Measurements from ENCODE around the gene GIPC1. TPM values are rescaled to one million over a fixed set of nuclear protein-coding genes. Genes with fewer than 3 reads are reported as not detected.
A peak's percentile ranks its signal among the peaks of the same experiment; 100 is the strongest.

GIPC1 gene
- total and polyA plus RNA-seq, 9 of the 15 experiments (the other 6 are each of a cell fraction or from before 2014, with no cell fraction given) = 0.49 to 54.7 (median 24.8) TPM

DNA sequence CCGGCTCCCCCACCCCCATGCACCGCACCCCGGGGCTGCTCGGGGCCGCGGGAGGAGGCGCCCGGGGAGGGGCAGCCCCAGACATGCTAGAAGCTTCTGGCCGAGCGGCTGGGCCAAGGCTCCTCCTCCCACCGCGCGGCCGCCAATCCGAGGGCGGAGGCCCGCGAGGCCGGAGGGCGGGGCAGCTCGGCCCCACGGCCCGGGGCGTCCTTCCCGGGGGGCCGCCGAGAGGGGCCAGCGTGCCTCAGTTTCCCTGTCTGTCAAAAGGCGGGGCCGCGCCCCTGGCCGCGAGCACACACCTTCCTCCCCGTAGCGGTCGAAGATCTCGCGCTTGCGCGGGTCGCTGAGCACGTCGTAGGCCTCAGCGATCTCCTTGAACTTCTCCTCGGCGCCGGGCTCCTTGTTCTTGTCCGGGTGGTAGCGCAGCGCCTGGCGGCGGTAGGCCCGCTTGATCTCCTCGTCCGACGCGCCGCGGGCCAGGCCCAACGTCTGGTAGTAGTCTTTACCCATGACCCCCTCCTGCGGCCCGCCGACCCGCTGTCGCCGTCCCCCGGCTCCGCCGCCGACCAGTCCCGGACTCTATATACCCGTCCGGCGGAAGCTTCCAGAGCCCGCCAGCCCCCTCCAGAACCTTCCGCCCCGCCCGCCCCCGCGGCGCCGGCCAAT is 22.0 kb upstream of the GIPC1 start, which contains the start of gene DNAJB1 (continued):
- peak; percentile 35 for TF ChIP-seq NFYB (IDR thresholded peaks at IDR 0.05; ENCODE audit: extremely low read depth, insufficient read length)
- no peak; the same call in 1 of the 2 replicates for TF ChIP-seq MBD2 (IDR thresholded peaks at IDR 0.05; ENCODE audit: borderline replicate concordance, low read depth)
- TF ChIP-seq, protein P1, sequence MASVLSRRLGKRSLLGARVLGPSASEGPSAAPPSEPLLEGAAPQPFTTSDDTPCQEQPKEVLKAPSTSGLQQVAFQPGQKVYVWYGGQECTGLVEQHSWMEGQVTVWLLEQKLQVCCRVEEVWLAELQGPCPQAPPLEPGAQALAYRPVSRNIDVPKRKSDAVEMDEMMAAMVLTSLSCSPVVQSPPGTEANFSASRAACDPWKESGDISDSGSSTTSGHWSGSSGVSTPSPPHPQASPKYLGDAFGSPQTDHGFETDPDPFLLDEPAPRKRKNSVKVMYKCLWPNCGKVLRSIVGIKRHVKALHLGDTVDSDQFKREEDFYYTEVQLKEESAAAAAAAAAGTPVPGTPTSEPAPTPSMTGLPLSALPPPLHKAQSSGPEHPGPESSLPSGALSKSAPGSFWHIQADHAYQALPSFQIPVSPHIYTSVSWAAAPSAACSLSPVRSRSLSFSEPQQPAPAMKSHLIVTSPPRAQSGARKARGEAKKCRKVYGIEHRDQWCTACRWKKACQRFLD (CRISPR knock-in tag; IDR thresholded peaks at IDR 0.05) = peak; percentile 43; the same call in 1 of the 2 replicates
- no peak for TF ChIP-seq ZKSCAN3 (CRISPR knock-in tag; IDR thresholded peaks at IDR 0.05)
- TF ChIP-seq, protein P2, sequence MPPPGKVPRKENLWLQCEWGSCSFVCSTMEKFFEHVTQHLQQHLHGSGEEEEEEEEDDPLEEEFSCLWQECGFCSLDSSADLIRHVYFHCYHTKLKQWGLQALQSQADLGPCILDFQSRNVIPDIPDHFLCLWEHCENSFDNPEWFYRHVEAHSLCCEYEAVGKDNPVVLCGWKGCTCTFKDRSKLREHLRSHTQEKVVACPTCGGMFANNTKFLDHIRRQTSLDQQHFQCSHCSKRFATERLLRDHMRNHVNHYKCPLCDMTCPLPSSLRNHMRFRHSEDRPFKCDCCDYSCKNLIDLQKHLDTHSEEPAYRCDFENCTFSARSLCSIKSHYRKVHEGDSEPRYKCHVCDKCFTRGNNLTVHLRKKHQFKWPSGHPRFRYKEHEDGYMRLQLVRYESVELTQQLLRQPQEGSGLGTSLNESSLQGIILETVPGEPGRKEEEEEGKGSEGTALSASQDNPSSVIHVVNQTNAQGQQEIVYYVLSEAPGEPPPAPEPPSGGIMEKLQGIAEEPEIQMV (tag; conservative IDR thresholded peaks at IDR 0.05; ENCODE audit: low read depth) = no peak
- TF ChIP-seq, protein P3, sequence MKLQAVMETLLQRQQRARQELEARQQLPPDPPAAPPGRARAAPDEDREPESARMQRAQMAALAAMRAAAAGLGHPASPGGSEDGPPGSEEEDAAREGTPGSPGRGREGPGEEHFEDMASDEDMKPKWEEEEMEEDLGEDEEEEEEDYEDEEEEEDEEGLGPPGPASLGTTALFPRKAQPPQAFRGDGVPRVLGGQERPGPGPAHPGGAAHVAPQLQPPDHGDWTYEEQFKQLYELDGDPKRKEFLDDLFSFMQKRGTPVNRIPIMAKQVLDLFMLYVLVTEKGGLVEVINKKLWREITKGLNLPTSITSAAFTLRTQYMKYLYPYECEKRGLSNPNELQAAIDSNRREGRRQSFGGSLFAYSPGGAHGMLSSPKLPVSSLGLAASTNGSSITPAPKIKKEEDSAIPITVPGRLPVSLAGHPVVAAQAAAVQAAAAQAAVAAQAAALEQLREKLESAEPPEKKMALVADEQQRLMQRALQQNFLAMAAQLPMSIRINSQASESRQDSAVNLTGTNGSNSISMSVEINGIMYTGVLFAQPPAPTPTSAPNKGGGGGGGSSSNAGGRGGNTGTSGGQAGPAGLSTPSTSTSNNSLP (IDR thresholded peaks at IDR 0.05; ENCODE audit: borderline replicate concordance, low read depth, low read length) = no peak
- TF ChIP-seq MIER1 (IDR thresholded peaks at IDR 0.05; ENCODE audit: low read depth) = no peak
- TF ChIP-seq RBM14 (IDR thresholded peaks at IDR 0.05; ENCODE audit: borderline replicate concordance, insufficient read depth, low read depth, low read length) = 0 out of 2 replicates have a peak, but pooled peaks have one; percentile 82
- TF ChIP-seq, protein P4, sequence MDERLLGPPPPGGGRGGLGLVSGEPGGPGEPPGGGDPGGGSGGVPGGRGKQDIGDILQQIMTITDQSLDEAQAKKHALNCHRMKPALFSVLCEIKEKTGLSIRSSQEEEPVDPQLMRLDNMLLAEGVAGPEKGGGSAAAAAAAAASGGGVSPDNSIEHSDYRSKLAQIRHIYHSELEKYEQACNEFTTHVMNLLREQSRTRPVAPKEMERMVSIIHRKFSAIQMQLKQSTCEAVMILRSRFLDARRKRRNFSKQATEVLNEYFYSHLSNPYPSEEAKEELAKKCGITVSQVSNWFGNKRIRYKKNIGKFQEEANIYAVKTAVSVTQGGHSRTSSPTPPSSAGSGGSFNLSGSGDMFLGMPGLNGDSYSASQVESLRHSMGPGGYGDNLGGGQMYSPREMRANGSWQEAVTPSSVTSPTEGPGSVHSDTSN (CRISPR knock-in tag; IDR thresholded peaks at IDR 0.05; ENCODE audit: low read depth) = no peak
- TF ChIP-seq, protein P4 (tag; conservative IDR thresholded peaks at IDR 0.05; ENCODE audit: low read depth) = no peak
- peak in 1 of 2 experiments; percentile 86; a peak in 2 of 4 replicates for TF ChIP-seq HDAC1 (IDR thresholded peaks at IDR 0.05)
- TF ChIP-seq, protein P5, sequence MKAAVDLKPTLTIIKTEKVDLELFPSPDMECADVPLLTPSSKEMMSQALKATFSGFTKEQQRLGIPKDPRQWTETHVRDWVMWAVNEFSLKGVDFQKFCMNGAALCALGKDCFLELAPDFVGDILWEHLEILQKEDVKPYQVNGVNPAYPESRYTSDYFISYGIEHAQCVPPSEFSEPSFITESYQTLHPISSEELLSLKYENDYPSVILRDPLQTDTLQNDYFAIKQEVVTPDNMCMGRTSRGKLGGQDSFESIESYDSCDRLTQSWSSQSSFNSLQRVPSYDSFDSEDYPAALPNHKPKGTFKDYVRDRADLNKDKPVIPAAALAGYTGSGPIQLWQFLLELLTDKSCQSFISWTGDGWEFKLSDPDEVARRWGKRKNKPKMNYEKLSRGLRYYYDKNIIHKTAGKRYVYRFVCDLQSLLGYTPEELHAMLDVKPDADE (conservative IDR thresholded peaks at IDR 0.05; ENCODE audit: control insufficient read depth, low read depth, low read length) = peak; percentile 82
- TF ChIP-seq ATF1 (CRISPR knock-in tag; IDR thresholded peaks at IDR 0.05) = no peak
- 0 out of 2 replicates have a peak, but pooled peaks have one; percentile 48 for TF ChIP-seq ATF1 (tag; IDR thresholded peaks at IDR 0.05)
- no peak for TF ChIP-seq ZSCAN29 (IDR thresholded peaks at IDR 0.05)
- no peak for TF ChIP-seq BRF1 (IDR thresholded peaks at IDR 0.05; ENCODE audit: borderline replicate concordance, extremely low read depth, insufficient read length)
- TF ChIP-seq ZNF644 (tag; IDR thresholded peaks at IDR 0.05; ENCODE audit: low read depth) = no peak
- no peak for TF ChIP-seq POLR3G (IDR thresholded peaks at IDR 0.05; ENCODE audit: extremely low read depth, insufficient read length, insufficient replicate concordance)

Measured in K562 (cell line).